Panc1 (cell line): ENCODE data around the gene VCPKMT. TPM values are rescaled to one million over a fixed set of nuclear protein-coding genes. Genes with fewer than 3 reads are reported as not detected.

Source experiments
- ATAC-seq: fragments of 200-7000 bp; cut with Tn5 transposase; 2 replicates; pipeline ENCODE4 v1.9.1; 2020; ENCODE audit warnings: mild to moderate bottlenecking, moderate library complexity
- BruUV-seq: library from RNA; stranded (reverse); fragments of 400-500 nt; replicated peaks from 2 replicates; lab custom pipeline; 2021; lab: Mats Ljungman, UMichigan
- CTCF ChIA-PET: fragments of 300-600 bp; sonication (Branson Sonifier 250); formaldehyde crosslinking; loops from one replicate; lab custom pipeline; 2022; ENCODE audit warnings: antibody characterized with exemption; lab: Charles Lee
- POLR2A ChIA-PET: fragments of 300-600 bp; sonication (Branson Sonifier 250); formaldehyde crosslinking; loops from one replicate; lab custom pipeline; 2022; ENCODE audit warnings: antibody characterized with exemption; lab: Charles Lee
- DNase-seq: peaks from one replicate; pipeline ENCODE4 v3.0.0-alpha.2; 2010; ENCODE audit warnings: low read depth, low spot score
- H3K27ac ChIP-seq: 2 replicates; pipeline ENCODE4 v1.5.1; 2011; ENCODE audit warnings: mild to moderate bottlenecking, low read length, inconsistent platforms
- H3K27me3 ChIP-seq: fragments of 200-500 bp; sonication (Bioruptor generic); 2 replicates; pipeline ENCODE4 v1.6.0; 2014; ENCODE audit warnings: low read length, inconsistent platforms; ENCODE audit not compliant: control insufficient read depth, insufficient read depth
- H3K36me3 ChIP-seq: fragments of 200-500 bp; sonication (Bioruptor generic); 2 replicates; pipeline ENCODE4 v1.5.1; 2014; ENCODE audit warnings: inconsistent platforms, mild to moderate bottlenecking, low read length, moderate library complexity; ENCODE audit not compliant: control insufficient read depth, insufficient read depth
- H3K4me1 ChIP-seq: 2 replicates; pipeline ENCODE4 v1.5.1; 2011; ENCODE audit warnings: inconsistent platforms, mild to moderate bottlenecking, low read length, moderate library complexity; ENCODE audit not compliant: control insufficient read depth, insufficient read depth
- H3K4me3 ChIP-seq, 2 experiments: 2 replicates each; pipeline ENCODE4 v1.5.1; 2011 to 2012; ENCODE audit warnings: low read depth in 2 of 2, low read length in 2 of 2, mild to moderate bottlenecking in 2 of 2, inconsistent platforms in 1 of 2, moderate library complexity in 1 of 2
- H3K9me3 ChIP-seq: fragments of 200-500 bp; sonication (Bioruptor generic); 2 replicates; pipeline ENCODE4 v1.5.1; 2014; ENCODE audit warnings: low read depth, mild to moderate bottlenecking, inconsistent platforms, low read length, moderate library complexity; ENCODE audit not compliant: control insufficient read depth, insufficient read depth
- POLR2AphosphoS5 ChIP-seq: IDR thresholded peaks from 2 replicates; pipeline ENCODE4 v1.6.1; 2012; ENCODE audit warnings: mild to moderate bottlenecking, low read depth, low read length, moderate library complexity
- SIN3A ChIP-seq: IDR thresholded peaks from 2 replicates; pipeline ENCODE4 v1.6.1; 2012; ENCODE audit warnings: low read depth, mild to moderate bottlenecking, low read length, moderate library complexity, borderline replicate concordance; ENCODE audit not compliant: insufficient read depth
- TCF7L2 ChIP-seq: IDR thresholded peaks from 2 replicates; pipeline ENCODE4 v1.6.1; 2011; ENCODE audit warnings: mild to moderate bottlenecking, low read depth, low read length, inconsistent platforms
- in situ Hi-C: cut with HindIII; loops from 2 replicates; pipeline ENCODE4 v1.10.0; 2016; ENCODE audit warnings: low sequenced_read_pairs, low pct_unique_long_range_greater_than_20kb
- intact Hi-C: fragments of 100-400 bp; cut with micrococcal nuclease; formaldehyde crosslinking; loops from one replicate; pipeline ENCODE4 v1.10.0; 2022; ENCODE audit not compliant: unreplicated experiment
- total RNA-seq: library from RNA; stranded (reverse); gene quantifications from one replicate; pipeline ENCODE4 v1.2.1, GENCODE V29; 2021; ENCODE audit not compliant: unreplicated experiment
- TF ChIP-seq, protein P1 (sequence below), 2 experiments: IDR thresholded peaks; 2 replicates each; pipeline ENCODE4 v1.6.1; 2011 to 2012; ENCODE audit warnings: low read depth in 2 of 2, control low read depth in 1 of 2, low read length in 1 of 2, mild to moderate bottlenecking in 1 of 2, moderate library complexity in 1 of 2; ENCODE audit not compliant: insufficient read depth in 1 of 2
- TF ChIP-seq, protein P2 (sequence below): fragments of 450-650 bp; IDR thresholded peaks from 2 replicates; pipeline ENCODE4 v1.5.1; 2017; ENCODE audit warnings: mild to moderate bottlenecking

Gene VCPKMT
- total RNA-seq, 1 experiment from 2014 or later = 6.1 TPM

DNA sequence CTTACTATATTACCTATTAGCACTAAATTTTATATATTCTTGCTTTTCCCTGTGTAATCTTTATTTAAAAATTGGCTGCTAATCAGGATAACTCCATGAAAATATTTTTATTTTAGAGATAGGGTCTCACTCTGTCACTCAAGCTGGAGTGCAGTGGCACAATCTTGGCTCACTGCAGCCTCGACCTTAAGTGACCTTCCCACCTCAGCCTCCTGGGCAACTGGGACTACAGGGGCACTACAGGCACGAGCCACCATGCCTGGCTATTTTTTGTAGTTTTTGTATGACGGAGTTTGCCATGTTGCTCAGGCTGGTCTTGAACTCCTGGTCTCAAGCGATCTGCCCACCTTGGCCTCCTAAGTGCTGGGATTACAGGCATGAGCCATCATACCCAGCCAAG, 32.4 kb upstream of the VCPKMT start:
- no peaks in the 10 kb centered on the region for H3K9me3 ChIP-seq
- in situ Hi-C loops = no loop called here
- H3K36me3 ChIP-seq = peaks cover 2% of the 10 kb centered on the region; the same call in 1 of the 2 replicates
- H3K4me1 ChIP-seq = no peaks in the 10 kb centered on the region
- TF ChIP-seq POLR2AphosphoS5 (no peak), TCF7L2 (no peak), SIN3A (no peak)
- TF ChIP-seq, protein P1, sequence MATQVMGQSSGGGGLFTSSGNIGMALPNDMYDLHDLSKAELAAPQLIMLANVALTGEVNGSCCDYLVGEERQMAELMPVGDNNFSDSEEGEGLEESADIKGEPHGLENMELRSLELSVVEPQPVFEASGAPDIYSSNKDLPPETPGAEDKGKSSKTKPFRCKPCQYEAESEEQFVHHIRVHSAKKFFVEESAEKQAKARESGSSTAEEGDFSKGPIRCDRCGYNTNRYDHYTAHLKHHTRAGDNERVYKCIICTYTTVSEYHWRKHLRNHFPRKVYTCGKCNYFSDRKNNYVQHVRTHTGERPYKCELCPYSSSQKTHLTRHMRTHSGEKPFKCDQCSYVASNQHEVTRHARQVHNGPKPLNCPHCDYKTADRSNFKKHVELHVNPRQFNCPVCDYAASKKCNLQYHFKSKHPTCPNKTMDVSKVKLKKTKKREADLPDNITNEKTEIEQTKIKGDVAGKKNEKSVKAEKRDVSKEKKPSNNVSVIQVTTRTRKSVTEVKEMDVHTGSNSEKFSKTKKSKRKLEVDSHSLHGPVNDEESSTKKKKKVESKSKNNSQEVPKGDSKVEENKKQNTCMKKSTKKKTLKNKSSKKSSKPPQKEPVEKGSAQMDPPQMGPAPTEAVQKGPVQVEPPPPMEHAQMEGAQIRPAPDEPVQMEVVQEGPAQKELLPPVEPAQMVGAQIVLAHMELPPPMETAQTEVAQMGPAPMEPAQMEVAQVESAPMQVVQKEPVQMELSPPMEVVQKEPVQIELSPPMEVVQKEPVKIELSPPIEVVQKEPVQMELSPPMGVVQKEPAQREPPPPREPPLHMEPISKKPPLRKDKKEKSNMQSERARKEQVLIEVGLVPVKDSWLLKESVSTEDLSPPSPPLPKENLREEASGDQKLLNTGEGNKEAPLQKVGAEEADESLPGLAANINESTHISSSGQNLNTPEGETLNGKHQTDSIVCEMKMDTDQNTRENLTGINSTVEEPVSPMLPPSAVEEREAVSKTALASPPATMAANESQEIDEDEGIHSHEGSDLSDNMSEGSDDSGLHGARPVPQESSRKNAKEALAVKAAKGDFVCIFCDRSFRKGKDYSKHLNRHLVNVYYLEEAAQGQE (IDR thresholded peaks at IDR 0.05; ENCODE audit: insufficient read depth in 1 of 2, low read depth in 2 of 2, low read length in 1 of 2) = no peak
- TF ChIP-seq, protein P2, sequence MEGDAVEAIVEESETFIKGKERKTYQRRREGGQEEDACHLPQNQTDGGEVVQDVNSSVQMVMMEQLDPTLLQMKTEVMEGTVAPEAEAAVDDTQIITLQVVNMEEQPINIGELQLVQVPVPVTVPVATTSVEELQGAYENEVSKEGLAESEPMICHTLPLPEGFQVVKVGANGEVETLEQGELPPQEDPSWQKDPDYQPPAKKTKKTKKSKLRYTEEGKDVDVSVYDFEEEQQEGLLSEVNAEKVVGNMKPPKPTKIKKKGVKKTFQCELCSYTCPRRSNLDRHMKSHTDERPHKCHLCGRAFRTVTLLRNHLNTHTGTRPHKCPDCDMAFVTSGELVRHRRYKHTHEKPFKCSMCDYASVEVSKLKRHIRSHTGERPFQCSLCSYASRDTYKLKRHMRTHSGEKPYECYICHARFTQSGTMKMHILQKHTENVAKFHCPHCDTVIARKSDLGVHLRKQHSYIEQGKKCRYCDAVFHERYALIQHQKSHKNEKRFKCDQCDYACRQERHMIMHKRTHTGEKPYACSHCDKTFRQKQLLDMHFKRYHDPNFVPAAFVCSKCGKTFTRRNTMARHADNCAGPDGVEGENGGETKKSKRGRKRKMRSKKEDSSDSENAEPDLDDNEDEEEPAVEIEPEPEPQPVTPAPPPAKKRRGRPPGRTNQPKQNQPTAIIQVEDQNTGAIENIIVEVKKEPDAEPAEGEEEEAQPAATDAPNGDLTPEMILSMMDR = no peak
- no peak overlapping the region for H3K4me3 ChIP-seq
- ATAC-seq = no peak
- H3K27ac ChIP-seq = no peak overlapping the region
- no peaks in the 10 kb centered on the region for H3K27me3 ChIP-seq
- intact Hi-C loops = no loop called here
- BruUV-seq = no TSS peak
- CTCF ChIA-PET = no interaction called here
- POLR2A ChIA-PET = no interaction called here
- DNase-seq = no peak

DNA sequence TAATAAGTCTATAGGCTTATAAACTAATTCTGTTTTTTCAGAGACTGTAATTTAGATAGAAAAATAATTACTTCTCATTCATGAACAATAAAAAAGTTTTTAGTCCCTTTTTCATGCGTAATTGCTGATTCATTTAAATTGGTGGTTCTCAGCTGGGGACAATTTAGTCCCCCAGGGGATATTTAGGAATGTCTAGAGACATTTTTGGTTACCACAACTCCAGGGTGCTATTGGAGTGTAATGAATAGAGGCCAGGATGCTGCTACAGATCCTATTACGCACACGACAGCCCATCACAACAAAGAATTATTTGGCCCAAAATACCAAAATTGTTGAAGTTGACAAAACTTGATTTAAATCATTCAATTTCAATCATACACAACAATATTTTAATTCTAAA, 22.8 kb upstream of the VCPKMT start:
- H3K4me3 ChIP-seq = no peak overlapping the region
- no peaks in the 10 kb centered on the region for H3K27me3 ChIP-seq
- no peaks in the 10 kb centered on the region for H3K4me1 ChIP-seq
- H3K27ac ChIP-seq = no peak overlapping the region
- ChIA-PET POLR2A (interaction anchor here (0.8 kb wide), 1 partner anchor 9 kb away, joined by 4 read pairs; no protein-coding TSS in a partner anchor), CTCF (no interaction called here)
- TF ChIP-seq TCF7L2 = no peak
- TF ChIP-seq, protein P2 = no peak
- no peak for TF ChIP-seq POLR2AphosphoS5
- TF ChIP-seq, protein P1 (IDR thresholded peaks at IDR 0.05; ENCODE audit: insufficient read depth in 1 of 2, low read depth in 2 of 2, low read length in 1 of 2) = no peak
- TF ChIP-seq SIN3A = no peak
- no TSS peak for BruUV-seq
- DNase-seq (no peak), ATAC-seq (no peak)
- intact Hi-C loops (no loop called here), in situ Hi-C loops (no loop called here)
- no peaks in the 10 kb centered on the region for H3K9me3 ChIP-seq
- peaks cover 4% of the 10 kb centered on the region; the same call in 1 of the 2 replicates for H3K36me3 ChIP-seq
